NCI-H748 (cell line): Measurements from ENCODE around the gene IP6K2.
A peak's percentile ranks its signal among the peaks of the same experiment; 100 is the strongest.

Experiments used
- DNase-seq: peaks from one replicate; lab custom pipeline; 2025; ENCODE audit not compliant: unreplicated experiment; lab: John Stamatoyannopoulos, UW

The IP6K2 gene

DNA sequence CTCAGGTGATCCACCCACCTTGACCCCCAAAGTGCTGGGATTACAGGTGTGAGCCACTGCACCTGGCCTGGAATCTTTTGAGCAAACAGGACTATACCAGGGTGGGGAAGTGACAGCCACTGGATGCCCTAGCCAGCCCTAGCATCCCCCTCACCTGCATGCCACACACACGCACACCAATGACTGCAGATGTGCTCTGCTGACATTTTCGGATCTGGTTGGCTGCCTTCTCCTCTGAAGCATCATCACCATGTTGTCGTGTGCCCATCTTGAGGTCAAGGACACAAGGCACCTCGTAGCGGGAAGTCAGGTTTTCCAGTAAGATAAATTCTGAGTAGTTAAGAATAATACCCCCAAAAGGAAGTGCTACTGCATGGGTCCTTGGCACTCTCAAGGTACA is 27.6 kb downstream of the IP6K2 start:
- DNase-seq, result no peak

DNA sequence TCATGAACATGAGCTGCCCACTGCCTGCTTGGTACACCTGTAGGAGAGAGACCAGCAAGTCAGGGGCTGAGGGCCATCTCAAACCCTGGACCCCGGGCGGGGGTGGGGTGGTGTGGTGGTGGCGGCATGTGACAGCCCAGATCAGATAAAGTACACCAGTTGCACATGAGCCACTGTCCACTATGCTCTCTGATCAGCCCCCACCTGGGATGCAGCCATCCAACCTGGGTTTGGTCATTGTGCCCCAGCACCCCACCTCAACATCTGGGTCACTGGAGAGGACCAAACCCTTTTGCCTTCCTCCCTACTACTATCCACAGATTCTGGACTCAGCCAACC is 28.3 kb downstream of the IP6K2 start:
- DNase-seq, result no peak

DNA sequence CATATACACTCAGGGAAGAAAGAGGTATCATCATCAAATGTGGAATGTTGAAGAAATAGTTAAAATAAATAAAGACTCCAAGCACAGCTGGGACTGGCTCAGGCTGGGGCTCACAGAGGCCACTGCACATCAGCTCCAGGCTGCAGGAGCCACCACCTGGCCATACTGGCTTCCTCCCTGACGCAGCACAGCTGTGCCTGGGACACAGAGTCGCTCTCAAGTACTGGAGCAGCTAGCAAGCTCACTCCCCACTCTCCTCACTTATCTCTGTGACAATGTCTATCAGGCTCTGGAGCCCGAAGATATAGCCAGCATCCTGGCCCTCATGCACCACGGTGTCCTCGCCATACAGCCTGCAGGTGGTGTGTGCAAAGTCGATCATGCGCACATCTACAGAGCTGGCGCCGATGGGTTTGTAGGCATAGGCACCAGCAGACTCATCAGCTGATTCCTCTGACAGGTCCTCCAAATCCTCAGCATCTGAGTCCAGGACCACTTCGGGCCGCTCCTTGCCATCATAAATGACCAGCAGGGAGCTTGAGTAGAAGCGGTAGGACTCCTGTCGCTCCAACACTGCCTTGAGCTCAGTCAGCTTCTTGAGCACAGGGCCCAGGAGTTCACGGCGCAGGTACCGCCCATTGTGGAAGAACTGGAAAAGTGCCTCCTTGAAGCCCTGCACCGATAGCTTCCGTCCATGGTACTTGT is 28.8 kb downstream of the IP6K2 start:
- no peak for DNase-seq

DNA sequence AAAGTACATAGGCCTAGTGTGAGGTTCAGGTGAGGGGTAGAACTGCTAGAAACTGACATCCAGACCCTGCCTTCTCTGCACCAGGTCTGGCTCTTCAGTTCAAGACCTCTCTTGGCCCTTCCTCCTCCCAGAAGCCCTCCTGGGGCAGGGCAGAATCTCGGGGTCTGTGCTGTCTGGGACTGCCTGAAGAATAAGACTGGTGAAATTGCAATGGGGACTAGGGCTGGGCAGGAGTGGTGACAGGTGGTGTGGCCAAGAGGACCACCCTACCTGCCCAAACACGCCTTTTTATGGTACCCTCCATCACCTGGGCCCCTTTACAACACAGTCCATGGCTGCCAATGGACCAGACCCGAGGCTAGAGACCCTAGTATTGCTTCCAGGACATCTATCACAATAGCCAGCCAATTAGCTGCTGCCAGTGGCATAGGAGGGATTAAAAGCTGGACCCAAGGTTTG is 29.8 kb downstream of the IP6K2 start:
- DNase-seq, result no peak

DNA sequence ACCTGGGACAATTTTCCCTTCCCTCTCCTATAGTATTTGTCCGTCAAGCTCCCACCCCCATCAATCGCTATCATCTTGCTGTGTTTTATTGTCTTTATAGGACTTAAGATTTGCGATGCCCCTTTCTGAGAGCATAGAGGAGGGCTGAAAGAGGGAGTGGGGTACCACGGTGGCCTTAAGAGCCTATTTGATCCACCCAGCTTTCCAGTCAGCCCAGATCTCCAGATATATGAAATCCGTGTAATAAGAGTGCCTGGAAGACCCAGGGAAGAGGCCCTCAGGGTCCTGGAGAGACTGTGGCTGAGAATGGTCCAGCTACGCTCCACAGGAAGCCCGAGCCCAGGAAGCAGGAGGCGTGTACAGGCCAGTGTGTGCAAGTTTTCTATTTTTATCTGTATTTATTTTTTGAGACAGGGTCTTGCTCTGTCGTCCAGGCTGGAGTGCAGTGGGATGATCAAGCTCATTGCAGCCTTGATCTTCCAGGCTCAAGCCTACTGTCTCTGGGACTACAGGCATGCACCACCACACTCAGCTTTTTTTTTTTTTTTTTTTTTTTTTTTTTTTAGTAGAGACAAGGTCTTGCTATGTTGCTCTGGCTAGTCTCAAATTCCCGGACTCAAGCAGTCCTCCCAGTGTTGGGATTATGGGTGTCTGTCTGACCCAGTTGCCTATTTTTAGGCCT is 30.3 kb downstream of the IP6K2 start:
- DNase-seq, result no peak

DNA sequence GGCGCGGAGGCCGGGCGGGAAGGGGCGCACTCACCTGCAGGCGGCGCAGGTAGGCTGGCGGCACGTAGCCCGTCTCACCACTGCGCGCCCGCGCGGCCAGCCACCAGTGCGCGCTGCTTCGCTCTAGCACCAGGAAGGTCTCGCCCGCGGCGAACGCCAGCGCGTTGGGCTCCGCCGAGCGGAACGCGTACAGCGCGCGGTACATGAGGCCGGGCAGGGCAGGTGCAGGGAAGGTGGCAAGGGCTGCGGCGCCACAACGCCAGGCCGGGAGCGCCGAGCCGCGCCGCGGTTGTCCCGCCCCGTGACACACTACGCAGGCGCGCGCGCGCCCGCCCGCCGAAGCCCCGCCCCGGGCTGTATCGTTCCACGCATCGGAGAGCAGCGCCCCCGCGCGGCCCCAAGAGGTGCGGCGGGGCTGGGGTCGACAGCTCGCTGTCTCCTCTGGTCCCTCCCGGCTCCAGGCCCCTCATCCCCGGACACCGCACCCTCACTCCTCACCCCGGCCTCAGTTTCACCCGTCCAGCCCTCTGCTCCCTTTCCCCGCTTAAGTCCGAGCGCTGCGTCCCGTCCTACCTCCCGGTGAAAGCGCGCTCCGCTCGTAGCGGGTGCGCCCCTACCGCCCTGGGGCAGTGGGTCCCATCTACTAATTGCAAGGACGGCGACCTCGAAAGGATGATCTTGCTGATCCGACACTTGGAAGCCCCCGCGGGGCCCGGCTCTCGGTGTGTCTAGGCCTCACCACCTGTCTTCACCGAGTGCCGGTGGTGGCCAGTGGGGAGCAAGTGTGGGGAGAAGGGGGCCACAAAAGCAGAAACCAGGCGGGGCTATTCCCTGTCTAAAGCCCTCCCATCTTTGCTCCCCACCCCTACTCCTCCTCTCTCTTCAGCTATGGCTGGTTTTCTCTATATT is 31.2 kb downstream of the IP6K2 start, which contains the start of gene NCKIPSD:
TSS of gene NCKIPSD (minus strand) at position 313 of the 909 bp plus-strand sequence. CDS start at position 205, 108 bp downstream.
- DNase-seq, result peak; percentile 85

DNA sequence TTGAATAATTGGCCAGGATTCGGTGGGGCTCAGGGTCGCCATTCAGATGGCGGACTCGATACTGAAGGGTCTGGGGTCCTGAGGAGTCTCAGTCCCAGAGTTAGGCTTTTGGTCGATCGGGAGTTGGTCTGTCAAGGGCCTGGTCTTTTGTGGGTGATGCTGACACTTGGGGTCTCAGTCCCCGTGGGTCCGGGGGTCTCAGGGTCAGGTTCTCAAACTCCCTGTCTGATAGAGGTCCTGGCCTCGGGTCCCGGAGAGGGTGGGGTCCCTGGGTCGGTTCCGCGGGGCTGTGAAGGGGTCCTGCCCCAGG is 31.8 kb downstream of the IP6K2 start:
- DNase-seq, result no peak

DNA sequence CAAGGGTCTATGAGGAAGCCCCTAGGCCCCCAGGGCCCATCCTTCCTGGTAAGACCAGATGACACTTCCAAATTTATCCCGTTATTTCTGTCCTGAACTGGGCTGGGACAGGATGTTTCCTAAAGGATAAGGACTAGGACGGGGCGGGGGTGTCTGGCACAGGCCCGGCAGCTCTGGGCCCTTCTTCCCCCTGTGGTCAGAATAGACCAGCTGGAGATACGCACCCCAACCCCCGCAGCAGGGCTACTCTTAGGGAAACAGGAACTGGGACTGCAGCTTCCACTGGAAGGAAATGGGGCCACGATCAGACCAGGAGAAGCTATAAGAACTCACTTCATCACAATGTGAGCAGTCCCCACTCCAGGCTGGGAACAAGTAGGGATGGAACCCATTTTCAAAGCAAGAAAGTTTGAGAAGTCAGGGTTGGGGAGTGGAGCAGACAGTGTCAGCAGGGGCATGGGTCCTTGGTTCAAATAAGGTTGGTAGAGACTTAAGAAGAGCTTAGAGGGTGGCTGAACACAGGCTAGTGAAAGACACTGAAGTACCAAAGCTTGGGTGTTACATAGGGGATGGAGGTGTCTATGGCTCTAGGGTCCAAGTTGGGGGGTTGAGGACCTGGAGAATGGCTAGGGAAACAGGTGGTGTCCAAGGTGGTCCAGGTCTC is 32.4 kb downstream of the IP6K2 start:
- no peak for DNase-seq

DNA sequence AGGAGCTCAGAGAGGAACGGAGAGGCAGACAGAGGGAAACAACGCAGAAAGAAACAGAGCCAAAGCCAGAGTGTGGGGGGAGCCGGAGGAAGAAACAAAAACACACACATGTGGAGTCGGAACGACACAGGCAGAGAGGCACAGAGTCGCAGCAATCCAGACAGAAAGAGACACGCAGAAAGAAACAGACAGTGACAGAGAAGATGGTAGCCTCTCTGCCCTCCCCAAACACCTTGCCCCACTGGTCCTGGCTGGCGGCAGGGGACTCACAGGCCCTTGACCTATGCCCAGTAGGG is 33.0 kb downstream of the IP6K2 start:
- no peak for DNase-seq

DNA sequence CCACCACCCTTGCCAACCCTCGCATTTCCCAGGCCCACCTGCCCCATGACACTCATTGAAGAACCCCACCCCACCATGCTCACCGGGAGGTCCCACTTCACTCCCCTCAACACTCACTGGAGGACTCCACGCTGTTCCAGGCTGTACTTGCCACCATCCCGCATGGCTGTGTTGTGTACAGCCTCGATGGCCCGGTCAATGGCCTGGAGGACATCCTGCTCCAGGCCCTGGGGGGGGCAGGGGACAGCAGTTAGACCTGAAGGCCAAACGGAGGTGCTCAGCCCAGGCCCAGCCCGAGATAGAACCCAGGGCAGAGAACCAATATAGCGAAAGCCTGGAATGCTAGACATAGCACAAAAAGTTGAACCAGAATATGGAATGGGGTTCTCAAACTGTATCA is 34.2 kb downstream of the IP6K2 start:
- no peak for DNase-seq

DNA sequence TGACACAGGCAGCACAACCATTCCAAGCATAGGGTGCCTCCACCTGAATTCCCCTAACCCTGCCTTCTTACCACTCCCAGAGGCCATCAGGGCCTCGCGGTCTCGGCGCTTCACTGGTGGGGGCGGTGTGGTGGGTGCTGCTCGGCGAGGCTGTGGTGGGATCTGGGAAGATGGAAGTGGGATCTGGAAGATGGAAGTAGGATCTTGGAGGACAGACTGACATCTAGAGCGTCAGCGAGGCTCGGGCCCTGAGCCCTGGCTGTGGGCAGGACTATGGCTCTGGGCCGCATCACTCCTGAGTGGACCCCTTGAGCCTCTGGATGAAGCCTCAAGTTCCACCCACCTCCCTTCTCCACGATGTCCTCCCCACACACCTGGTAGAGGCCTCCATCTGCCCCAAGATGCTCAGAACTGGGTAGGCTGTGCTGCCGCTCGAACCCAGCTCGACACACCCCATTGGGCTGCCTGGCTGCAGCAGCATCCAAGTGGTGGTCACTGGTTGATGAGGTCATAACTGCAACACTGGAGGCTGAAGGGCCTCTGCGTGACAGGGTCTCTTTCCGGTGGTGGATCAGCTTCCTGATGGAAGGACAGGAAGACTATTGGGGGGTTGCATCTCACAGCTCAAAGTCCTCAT is 34.9 kb downstream of the IP6K2 start:
- no peak for DNase-seq

DNA sequence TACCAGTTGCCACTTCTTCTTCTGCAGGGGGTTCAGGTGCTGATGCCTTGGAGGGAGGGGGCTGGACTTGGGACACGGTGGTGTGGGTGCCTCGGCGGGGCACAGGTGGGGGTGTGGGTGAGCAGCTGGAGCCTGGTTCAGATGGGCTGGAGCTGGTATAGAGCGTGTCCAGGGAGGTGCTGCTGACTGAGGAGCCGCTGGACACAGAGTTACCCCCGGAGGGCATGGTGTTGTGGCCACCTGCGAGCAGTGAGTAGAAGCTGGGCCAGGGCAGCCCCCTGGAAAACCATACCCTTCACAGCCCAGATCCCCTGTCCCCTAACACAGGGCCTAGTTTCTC is 35.5 kb downstream of the IP6K2 start:
- DNase-seq, result no peak

DNA sequence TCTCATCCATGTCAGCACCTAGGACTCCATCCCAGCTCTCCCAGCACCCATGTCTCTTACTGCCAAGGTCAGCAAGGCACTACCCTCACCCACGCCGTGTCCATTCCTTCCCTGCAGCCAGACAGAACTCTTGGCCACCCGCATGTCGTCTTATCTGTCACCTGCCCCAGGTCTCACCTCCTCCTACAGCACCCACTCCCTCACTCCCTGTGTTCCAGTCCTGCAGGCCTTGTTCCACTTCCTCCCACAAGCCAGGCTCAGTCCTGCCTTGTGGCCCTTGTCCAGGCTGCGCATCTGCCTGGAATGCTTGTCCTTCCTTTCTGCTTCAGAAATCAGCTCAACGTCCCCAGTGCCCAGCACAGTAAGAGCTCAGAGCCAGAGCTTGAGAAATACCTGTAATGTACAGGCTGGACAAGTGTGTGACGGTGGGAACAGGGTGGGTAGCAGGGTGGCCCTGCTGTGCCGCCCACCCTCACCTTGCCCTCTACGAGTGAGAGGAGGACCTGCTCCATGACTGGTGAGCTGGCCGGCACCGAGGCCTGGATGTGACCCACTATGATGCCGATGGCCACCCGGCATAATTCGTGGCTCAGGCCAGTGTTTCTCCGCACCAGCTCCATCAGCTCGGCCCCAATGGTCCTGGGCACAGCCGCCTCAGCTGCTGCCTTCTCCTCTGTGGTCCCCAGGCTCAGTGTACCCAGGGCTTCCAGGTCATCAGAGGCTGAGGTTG is 36.0 kb downstream of the IP6K2 start:
- no peak for DNase-seq

DNA sequence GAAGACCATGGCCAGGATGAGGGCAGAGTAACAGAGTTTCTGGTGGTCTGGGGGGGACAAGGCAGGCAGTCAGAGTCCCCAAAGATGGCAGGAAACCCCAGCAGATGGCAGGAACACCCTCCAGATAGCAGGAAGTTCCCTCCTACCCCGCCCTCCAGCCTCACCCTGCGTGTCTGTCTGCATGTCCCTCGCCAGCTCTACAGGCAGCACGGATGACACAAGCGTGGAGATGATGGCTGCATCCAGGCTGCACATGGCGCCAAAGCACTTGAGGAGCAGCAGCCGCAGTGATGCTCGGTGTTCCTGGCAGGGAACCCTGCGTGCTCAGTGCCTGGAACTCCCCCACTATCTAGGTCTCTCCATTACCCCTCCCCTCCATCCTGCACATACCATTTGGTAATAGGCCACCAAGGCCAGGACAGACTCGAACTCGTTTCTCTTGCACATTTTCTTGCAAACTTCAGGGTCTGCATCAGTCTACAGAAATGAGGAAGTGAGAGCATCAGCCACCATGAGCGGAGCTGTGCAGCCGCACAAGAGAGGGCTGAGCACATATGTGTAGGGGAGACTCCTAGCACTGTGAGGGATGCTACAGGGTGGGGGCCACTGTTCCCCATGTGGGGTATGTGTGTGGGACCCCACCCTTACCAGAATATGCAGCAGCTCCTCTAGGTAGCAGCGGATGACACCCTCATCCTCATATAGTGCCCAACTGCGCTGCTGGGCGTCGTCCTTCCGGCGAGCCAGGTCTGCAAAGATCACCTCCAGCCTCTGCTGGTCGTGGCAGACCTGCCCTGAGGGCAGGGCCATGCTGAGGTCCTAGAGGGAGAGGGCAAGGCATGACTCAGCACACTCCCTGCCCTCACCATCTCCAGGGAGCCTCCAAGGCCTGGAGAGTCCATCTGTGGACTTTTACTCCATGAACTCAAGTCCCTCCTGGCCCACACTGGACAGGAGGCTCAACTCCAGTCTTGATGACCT is 37.3 kb downstream of the IP6K2 start:
- no peak for DNase-seq

DNA sequence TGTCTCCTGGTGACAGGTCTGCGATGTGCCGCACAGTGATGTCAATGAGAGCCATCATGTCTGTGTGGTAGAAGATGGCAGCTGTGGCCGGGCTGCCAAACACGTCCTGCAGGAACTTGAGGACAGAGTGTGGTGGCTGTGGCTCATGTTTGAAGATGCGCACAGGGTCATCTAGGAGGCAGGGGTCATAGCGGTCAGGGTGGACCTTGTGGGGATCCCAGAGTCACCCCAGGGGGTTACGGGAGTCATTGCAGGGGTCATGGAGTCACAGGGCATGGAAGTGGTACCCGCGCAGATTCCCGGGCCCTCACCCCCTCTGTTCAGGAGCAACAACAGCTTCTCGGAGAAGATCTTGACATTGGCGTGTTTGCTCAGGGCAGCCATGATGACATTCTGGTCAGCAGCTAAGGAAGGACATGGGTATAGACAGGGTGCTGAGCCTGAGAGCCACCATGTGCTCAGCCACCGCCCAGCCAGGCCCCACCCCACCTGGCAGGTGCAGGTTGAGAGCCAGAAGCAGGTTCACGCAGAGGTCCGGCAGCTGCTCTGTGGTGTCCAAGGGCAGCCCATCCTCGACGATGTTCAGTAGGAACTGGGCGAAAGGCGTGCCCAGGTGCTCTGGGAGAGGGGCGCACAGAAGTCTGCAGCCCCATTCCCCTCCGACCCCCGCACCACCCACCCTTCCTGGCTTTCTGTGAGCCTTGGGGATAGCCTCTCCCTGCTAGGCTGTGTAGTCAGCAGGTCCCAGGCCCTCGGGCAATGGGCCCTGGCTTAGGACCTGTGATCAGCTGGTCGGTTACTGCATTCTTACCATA is 38.2 kb downstream of the IP6K2 start:
- DNase-seq, result no peak

DNA sequence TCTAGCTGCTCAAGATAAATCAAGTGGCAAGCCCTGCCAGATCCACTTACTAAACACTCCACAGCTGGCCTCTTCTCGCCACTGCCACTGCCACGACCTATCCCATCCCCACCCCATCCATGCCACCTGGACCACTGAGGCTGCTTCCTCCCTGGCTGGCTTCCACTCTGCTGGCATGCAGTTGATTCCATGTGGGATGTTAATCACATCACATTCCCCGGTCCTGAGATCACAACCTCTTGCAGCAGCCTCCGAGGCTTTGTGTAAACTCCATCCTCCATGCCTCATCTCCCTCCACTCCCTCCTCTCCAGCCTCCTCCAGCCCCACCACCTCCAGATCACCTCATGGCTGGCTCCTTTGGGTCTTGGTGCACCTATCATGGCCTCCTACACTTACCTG is 39.0 kb downstream of the IP6K2 start:
- DNase-seq, result no peak

DNA sequence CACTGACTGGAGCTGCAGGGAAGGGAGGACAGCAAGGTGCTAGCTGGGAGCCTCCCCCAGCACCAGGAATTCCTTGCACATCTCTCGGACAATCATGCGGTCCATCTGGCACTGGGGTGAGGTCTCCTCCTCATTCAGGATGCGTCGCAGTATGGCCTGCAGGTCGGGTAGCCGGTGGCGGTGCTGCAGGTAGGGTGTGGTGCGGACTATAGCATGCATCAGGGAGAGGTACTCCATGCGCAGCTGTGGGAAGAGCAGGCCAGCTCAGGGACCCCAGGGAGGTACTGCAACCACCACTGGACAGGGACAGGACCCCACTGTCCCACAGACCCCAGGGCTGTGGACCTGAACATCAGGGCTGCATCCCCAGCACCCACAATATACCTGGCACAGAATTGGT is 42.5 kb downstream of the IP6K2 start:
- DNase-seq, result no peak

DNA sequence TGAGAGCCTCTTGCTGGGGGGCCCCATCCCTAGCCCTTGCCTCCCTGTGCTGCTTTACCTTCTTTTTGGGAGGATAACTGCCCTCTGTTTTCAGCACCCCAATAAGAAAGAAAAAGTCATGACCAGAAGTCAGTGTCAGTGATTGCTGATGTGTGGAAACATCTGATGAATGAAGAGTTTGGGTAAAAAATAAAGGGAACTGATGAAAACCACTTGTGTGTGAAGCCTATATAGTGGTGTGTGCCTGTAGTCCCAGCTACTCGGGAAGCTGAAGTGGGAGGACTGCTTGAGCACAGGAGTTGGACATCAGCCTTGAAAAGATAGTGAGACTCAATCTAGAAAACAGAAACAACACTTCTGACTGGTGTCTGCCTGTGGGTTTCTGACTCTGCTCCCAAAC is 44.5 kb downstream of the IP6K2 start:
- DNase-seq, result no peak

DNA sequence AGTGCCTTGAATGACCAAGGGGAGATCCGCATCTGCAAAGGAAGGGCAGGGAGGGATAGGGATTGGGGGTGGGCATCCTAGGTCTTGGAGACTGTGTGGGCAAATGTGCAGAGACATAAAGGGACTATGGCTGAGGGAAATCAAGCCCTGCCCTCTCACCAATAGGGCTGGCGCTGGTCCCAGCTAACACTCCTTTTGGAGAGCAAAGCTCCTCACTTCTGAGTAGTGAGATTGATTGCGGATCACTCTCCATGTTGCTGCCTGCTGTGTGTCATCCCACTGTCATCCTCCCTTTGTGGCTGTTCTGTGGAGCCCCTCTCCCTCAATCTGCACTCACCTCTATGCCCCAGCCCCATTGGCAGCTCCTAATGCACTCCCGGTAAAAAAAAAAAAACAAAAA is 52.1 kb downstream of the IP6K2 start:
- no peak for DNase-seq
